ENCODE data around the gene SAMHD1.
A peak's percentile ranks its signal among the peaks of the same experiment; 100 is the strongest.
"Not testable (repeated sequence)": the region's sequence is repeated elsewhere in the genome, so short reads cannot be mapped to it uniquely, and the experiment has no call there.

Gene SAMHD1

DNA sequence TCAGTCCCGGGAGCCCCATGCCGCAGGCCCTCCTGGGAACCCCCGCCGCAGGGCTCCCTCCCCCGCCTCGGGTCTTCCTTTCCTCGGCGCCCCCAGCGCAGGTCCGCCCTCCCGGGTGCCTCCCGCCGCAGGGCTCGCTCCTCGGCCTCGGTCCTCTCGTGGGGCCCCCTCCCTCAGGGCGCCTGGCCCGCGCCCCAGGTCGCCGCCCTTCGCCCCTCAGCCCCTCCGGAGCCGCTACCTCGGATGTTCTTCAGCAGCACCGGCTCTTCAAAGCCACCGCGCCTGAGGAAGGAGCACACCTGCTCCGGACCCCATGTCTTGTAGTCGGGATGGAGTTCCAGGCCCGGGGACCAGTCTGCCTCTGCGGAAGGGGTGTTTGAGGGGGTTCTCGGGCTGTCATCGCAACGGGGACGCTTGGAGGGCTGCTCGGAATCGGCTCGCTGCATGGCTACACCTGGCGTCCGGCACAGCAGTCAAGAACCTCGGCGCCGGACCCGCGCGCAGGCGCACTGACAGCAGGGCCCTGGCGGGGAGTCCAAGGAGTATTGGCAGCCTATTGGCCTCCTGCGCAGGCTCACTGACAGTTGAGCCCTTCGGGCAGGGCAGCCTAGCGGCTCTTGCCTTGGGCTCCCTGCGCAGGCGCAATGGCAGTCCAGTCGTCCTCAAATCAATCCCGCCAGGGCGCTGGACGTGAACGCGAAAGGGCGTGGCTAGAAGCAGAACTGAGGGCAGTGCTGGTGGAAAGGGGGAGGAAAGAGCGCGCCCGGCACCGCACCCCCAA is at the start of gene SAMHD1:
Gene SAMHD1 (minus strand): TSS at position 511 of the 781 bp plus-strand sequence. CDS start 65 bp downstream, at position 446.
- DNase-seq (ENCODE audit: insufficient read length, low spot score) (peak; percentile 99), FAIRE-seq (peak; percentile 45)
- peak; percentile 40; the same call in 1 of the 2 replicates for TF ChIP-seq POLR2A (IDR thresholded peaks at IDR 0.05; ENCODE audit: low read depth, low read length)

DNA sequence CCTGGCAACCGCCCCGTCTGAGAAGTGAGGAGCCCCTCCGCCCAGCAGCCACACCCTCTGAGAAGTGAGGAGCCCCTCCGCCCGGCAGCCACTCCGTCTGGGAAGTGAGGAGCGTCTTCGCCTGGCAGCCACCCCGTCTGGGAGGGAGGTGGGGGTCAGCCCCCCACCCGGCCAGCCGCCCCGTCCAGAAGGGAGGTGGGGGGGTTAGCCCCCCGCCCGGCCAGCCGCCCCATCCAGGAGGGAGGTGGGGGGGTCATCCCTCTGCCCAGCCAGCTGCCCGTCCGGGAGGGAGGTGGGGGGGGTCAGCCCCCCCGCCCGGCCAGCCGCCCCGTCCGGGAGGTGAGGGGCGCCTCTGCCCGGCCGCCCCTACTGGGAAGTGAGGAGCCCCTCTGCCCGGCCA is 48.7 kb upstream of the SAMHD1 start:
- not testable (repeated sequence) for FAIRE-seq; DNase-seq (ENCODE audit: insufficient read length, low spot score)

DNA sequence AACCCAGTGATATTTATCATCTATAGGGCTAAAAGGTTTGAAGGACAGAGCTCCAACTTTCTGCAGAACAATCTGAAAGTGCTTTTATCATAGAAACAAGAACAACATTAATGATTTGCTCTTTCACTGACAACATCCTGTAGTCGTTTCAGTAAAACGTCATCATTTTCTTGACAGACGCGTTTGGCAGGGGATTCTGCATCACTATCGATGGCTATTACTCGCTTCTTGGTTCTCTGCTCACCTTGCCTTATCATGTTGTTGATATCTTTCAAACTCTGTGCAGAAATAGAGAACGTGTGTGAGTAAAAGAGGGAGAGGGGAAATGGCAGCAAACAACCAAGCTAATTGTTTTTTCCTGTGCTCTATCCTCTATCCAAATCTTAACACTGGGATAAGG is 47.1 kb upstream of the SAMHD1 start:
- TF ChIP-seq POLR2A (IDR thresholded peaks at IDR 0.05; ENCODE audit: low read depth, low read length) = no peak
- no peak for DNase-seq (ENCODE audit: insufficient read length, low spot score)
- no peak for FAIRE-seq

DNA sequence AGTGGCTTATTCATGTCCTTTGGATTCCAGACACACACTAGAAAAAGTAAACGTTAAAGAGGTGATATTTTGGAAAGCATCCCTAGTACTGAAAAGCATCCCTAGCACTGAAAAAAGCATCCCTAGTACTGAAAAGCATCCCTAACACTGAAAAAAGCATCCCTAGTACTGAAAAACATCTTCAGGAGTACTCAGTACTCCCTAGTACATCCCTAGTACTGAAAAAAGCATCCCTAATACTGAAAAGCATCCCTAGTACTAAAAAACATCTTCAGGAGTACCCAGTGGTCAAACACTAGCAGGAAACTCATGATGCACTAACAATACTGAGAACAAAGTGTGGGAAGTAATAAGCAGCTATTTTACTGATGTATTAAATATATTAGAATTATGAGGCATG is 45.6 kb upstream of the SAMHD1 start:
- DNase-seq (ENCODE audit: insufficient read length, low spot score) (no peak), FAIRE-seq (no peak)
- TF ChIP-seq POLR2A (IDR thresholded peaks at IDR 0.05; ENCODE audit: low read depth, low read length) = no peak

DNA sequence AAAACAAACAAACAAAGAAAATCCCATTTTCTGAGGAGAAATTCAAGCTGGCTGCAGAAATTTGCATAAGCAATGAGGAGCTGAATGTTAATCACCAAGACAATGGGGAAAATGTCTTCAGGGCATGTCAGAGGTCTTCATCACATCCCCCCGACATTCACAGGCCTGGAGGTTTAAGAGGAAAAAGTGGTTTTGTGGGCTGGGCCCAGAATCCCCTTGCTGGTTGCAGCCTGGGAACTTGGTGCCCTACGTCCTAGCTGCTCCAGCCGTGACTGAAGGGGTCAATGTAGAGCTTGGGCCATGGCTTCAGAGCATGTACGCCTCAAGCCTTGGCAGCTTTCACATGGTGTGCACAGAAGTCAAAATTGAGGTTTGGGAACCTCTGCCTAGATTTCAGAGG is 42.7 kb upstream of the SAMHD1 start:
- FAIRE-seq; DNase-seq (ENCODE audit: insufficient read length, low spot score): not testable (repeated sequence)

DNA sequence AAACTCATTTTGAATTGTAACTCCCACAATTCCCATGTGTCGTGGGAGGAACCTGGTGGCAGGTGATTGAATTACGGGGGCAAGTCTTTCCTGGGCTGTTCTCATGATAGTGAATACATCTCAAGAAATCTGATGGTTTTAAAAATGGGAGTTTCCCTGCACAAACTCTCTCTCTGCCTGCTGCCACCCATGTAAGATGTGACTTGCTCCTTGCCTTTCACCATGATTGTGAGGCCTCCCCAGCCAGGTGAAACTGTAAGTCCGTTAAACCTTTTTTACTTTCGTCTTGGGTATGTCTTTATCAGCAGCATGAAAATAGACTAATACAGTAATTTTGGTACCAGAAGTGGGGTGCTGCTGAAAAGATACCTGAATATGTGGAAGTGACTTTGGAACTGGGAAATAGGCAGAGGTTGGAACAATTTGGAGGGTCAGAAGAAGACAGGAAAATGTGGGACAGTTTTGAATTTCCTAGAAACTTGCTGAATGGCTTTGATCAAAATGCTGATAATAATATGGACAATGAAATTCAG is 41.4 kb upstream of the SAMHD1 start:
- DNase-seq (ENCODE audit: insufficient read length, low spot score) (no peak), FAIRE-seq (no peak)
- no peak for TF ChIP-seq POLR2A (IDR thresholded peaks at IDR 0.05; ENCODE audit: low read depth, low read length)

DNA sequence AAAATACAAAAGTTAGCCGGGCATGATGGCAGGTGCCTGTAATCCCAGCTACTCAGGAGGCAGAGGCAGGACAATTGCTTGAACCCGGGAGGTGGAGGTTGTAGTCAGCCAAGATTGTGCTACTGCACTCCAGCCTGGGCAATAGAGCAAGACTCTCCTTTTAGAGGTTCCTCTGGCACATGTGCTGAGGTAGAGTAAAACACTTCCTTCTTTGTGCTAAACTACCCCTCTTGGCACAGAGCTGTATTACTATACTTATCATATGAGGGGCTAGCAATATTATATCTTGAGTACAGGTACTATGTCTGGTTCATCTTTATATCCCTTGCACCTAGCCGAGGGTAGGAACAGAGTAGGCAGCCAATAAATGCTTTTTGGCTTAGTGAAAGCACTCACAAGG is 40.2 kb upstream of the SAMHD1 start:
- FAIRE-seq (no peak), DNase-seq (ENCODE audit: insufficient read length, low spot score) (no peak)
- no peak for TF ChIP-seq POLR2A (IDR thresholded peaks at IDR 0.05; ENCODE audit: low read depth, low read length)

DNA sequence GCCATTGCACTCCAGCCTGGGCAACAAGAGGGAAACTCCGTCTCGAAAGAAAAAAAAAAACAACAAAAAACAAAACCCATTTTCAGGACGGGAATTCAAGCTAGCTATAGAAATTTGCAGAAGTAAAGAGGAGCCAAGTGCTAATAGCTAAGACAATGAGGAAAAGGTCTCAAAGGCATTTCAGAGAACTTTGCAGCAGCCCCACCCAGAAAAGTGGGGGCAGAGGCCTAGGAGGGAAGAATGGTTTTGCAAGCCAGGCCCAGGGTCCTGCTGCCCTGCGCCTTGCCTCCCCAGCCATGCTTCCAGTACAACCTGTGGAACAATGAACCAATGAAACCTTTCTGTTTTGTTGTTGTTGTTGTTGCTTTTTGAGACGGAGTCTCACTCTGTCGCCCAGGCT is 38.3 kb upstream of the SAMHD1 start:
- FAIRE-seq (no peak), DNase-seq (ENCODE audit: insufficient read length, low spot score) (no peak)

DNA sequence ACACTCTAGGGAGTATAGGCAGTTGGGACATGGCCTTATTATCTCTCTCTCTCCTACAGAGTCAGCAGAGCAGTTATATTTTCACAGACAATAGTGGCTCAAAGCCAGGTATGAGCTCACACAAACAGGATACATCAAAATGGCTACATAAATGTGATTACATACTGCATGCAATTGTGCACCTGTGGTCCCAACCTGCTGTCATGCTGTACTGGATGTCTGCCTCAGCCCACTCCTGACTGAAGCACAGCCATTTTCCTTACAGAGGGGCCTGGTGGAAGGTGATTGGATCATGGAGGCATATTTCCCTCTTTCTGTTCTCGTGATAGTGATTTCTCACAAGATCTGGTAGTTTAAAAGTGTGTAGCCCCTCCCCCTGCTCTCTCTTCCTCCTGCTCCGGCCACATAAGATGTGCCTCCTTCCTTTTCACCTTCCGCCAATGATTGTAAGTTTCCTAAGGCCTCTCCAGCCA is 37.0 kb upstream of the SAMHD1 start:
- DNase-seq (ENCODE audit: insufficient read length, low spot score) (no peak), FAIRE-seq (no peak)
- no peak for TF ChIP-seq POLR2A (IDR thresholded peaks at IDR 0.05; ENCODE audit: low read depth, low read length)

More for the DNA sequence above, 38.3 kb upstream of the SAMHD1 start:
- no peak for TF ChIP-seq POLR2A (IDR thresholded peaks at IDR 0.05; ENCODE audit: low read depth, low read length)

DNA sequence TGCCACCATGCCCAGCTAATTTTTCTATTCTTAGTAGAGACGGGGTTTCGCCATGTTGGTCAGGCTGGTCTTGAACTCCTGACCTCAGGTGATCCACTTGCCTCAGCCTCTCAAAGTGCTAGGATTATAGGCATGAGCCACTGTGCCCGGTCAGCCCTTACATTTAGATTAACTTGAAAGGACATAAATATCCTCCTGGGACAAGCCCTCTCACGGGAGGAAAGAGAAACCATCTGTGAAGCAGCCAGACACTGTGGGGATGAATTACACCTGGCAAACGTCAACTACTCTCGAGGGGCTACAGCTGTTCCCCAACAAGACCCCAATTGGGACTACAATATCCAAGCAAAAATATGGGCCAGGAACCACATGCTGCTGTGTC is 32.7 kb upstream of the SAMHD1 start:
- FAIRE-seq (no peak), DNase-seq (ENCODE audit: insufficient read length, low spot score) (no peak)
- no peak for TF ChIP-seq POLR2A (IDR thresholded peaks at IDR 0.05; ENCODE audit: low read depth, low read length)

DNA sequence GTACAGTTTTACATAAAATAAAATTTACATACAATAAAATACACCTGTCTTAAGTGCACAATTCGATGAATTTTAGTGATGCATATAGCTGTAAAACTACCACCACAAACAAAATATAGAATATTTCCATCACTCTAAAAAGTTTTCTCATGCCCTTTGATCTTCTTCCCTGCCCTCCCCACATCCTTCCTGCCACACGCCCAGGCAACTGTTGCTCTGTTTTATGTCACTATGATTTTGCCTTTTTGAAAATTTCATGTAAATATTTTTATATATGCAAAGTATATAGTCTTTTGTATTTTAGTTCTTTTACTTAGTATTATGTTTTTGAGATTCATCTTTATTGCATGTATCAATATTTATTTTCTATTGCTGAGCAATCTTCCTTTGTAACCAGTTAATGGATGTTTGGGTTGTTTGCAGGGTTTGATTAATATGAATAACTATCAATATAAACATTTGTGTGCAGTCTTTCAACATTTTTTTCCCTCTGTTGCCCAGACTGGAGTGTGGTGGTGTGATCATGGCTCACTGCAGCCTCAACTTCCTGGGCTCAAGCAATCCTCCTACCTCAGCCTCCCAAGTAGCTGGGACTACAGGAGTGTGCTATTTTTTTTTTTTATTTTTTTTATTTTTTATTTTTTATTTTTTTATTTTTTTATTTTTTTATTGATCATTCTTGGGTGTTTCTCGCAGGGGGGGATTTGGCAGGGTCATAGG is 23.8 kb upstream of the SAMHD1 start:
- no peak for TF ChIP-seq POLR2A (IDR thresholded peaks at IDR 0.05; ENCODE audit: low read depth, low read length)
- DNase-seq (ENCODE audit: insufficient read length, low spot score) (no peak), FAIRE-seq (no peak)

DNA sequence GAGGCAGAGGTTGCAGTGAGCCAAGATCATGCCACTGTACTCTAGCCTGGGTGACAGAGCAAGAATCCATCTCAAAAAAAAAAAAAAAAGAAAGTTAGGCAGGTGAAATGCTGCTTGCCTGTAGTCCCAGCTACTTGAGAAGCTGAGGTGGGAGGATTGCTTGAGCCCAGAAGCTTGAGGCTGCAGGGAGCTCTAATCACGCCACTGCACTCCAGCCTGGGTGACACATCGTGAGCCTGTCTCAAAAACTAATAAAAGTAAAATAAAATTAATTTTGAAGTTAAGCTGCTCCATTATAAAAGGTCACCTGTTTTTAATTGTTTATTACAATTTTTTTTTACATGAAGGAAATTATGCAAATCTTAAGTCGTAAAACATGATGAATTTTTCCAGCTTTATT is 23.2 kb upstream of the SAMHD1 start:
- DNase-seq (ENCODE audit: insufficient read length, low spot score) (no peak), FAIRE-seq (no peak)
- no peak for TF ChIP-seq POLR2A (IDR thresholded peaks at IDR 0.05; ENCODE audit: low read depth, low read length)

DNA sequence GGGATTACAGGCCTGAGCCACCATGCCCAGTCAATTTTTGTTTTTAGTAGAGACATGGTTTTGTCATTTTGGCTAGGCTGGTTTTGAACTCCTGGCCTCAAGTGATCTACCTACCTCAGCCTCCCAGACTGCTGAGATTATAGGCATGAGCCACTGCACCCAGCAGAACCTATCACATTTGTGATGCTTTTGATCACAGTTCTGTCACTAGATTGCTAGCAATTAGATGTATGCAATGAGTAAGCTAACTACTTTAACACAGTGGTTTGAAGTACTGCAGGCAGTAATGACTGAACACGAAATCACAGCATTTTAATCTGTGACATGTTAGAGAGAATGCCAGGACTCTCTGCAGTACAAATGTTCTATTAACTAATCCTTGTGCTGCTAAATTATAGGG is 19.6 kb upstream of the SAMHD1 start:
- DNase-seq (ENCODE audit: insufficient read length, low spot score) = no peak
- no peak for FAIRE-seq
- no peak for TF ChIP-seq POLR2A (IDR thresholded peaks at IDR 0.05; ENCODE audit: low read depth, low read length)

DNA sequence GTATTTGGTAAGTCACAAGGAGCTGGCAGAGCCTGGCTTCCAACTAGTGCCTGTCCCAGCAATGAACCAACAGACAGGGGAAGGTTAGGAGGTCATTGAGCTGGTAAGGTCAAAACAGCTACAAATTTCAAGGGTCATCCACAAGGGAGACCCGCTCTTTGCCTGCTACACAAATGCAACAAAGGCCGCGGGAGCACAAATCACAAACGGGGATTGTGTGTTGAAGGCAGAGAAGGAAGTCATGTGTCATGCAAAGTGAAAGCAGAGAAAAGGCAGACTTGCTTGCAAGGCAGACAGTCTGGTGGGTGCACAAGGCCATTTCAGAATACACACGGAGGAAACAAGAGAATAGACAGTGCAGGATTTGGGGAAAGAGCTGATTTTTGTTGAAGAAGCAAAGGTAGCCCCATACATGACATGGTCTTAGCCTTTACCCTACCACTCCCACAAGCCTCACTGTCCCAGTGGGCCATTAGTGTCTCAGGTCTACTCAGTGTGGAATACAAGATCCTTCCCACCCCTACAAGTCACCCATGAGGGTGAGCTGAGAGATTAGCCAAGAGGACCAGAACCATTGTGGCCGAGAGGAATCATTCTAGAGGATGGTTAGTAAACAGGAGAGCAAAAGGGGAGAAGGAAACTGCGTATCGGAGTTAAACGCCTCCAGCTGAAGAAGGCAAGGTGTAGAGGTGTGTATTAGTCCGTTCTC is 18.1 kb upstream of the SAMHD1 start:
- no peak for DNase-seq (ENCODE audit: insufficient read length, low spot score)
- FAIRE-seq = no peak
- TF ChIP-seq POLR2A (IDR thresholded peaks at IDR 0.05; ENCODE audit: low read depth, low read length) = no peak

Measured in H54 (cell line).